ENCODE measurements around the gene LGALS1.
"Not testable (repeated sequence)": the region's sequence is repeated elsewhere in the genome, so short reads cannot be mapped to it uniquely, and the experiment has no call there.

LGALS1 gene

GRCh38 chr22:37692627-37693285 lies 17.3 kb downstream of the LGALS1 start:
- H3K36me3 ChIP-seq (ENCODE audit: control insufficient read depth, insufficient read depth, low read length), result peaks cover 22% of the 10 kb centered on the region
- no peak for TF ChIP-seq CTCF (IDR thresholded peaks at IDR 0.05; ENCODE audit: insufficient read depth, low read length, poor library complexity, severe bottlenecking)

GRCh38 chr22:37694131-37694530 lies 18.7 kb downstream of the LGALS1 start:
- DNase-seq (ENCODE audit: extremely low read depth, insufficient read length); H3K4me3 ChIP-seq (replicated peaks; ENCODE audit: low read depth, low read length); H3K27me3 ChIP-seq (replicated peaks; ENCODE audit: control insufficient read depth, insufficient read depth, low read length): not testable (repeated sequence)
- peaks cover 14% of the 10 kb centered on the region for H3K36me3 ChIP-seq (ENCODE audit: control insufficient read depth, insufficient read depth, low read length)

More at GRCh38 chr22:37692627-37693285, 17.3 kb downstream of the LGALS1 start:
- Histone ChIP-seq H3K27me3 (replicated peaks; ENCODE audit: control insufficient read depth, insufficient read depth, low read length) (no peaks in the 10 kb centered on the region), H3K4me3 (replicated peaks; ENCODE audit: low read depth, low read length) (no peak overlapping the region)
- no peak for DNase-seq (ENCODE audit: extremely low read depth, insufficient read length)

- DNase-seq (ENCODE audit: extremely low read depth, insufficient read length); H3K27me3 ChIP-seq (replicated peaks; ENCODE audit: control insufficient read depth, insufficient read depth, low read length); H3K4me3 ChIP-seq (replicated peaks; ENCODE audit: low read depth, low read length): not testable (repeated sequence)
- H3K36me3 ChIP-seq (ENCODE audit: control insufficient read depth, insufficient read depth, low read length), result peaks cover 11% of the 10 kb centered on the region
These were observed 20.8 kb downstream of the LGALS1 start for GRCh38 chr22:37696260-37696656.

GRCh38 chr22:37696657-37697537 lies 21.5 kb downstream of the LGALS1 start, which contains the start of gene TRIOBP:
Gene TRIOBP (plus strand): TSS chr22:37697048. CDS start chr22:37701366, 4,318 bp downstream.
- Histone ChIP-seq H3K36me3 (ENCODE audit: control insufficient read depth, insufficient read depth, low read length) (peaks cover 5% of the 10 kb centered on the region), H3K4me3 (replicated peaks; ENCODE audit: low read depth, low read length) (no peak within 1 kb of the TSS), H3K27me3 (replicated peaks; ENCODE audit: control insufficient read depth, insufficient read depth, low read length) (no peaks in the 10 kb centered on the region)
- peak; percentile 43 for TF ChIP-seq CTCF (IDR thresholded peaks at IDR 0.05; ENCODE audit: insufficient read depth, low read length, poor library complexity, severe bottlenecking)
- DNase-seq (ENCODE audit: extremely low read depth, insufficient read length), result peak; percentile 80

- TF ChIP-seq CTCF (IDR thresholded peaks at IDR 0.05; ENCODE audit: insufficient read depth, low read length, poor library complexity, severe bottlenecking), result no peak
- Histone ChIP-seq H3K27me3 (replicated peaks; ENCODE audit: control insufficient read depth, insufficient read depth, low read length) (no peaks in the 10 kb centered on the region), H3K36me3 (ENCODE audit: control insufficient read depth, insufficient read depth, low read length) (peaks cover 3% of the 10 kb centered on the region), H3K4me3 (replicated peaks; ENCODE audit: low read depth, low read length) (no peak overlapping the region)
- no peak for DNase-seq (ENCODE audit: extremely low read depth, insufficient read length)
These were observed 22.1 kb downstream of the LGALS1 start for GRCh38 chr22:37697538-37697835.

GRCh38 chr22:37701141-37701786 lies 25.8 kb downstream of the LGALS1 start:
- Histone ChIP-seq H3K4me3 (replicated peaks; ENCODE audit: low read depth, low read length) (no peak overlapping the region), H3K27me3 (replicated peaks; ENCODE audit: control insufficient read depth, insufficient read depth, low read length) (no peaks in the 10 kb centered on the region), H3K36me3 (ENCODE audit: control insufficient read depth, insufficient read depth, low read length) (no peaks in the 10 kb centered on the region)
- no peak for DNase-seq (ENCODE audit: extremely low read depth, insufficient read length)
- TF ChIP-seq CTCF (IDR thresholded peaks at IDR 0.05; ENCODE audit: insufficient read depth, low read length, poor library complexity, severe bottlenecking), result no peak
